Activated T-helper 1 cell treated with anti-CD3 and anti-CD28 coated beads, Interleukin-2, amount 50 U/mL, for 16 hours (primary cell): Measurements from ENCODE around the gene SRPK3.

Experiments used
- DNase-seq, 2 donors: peaks; one replicate each; pipeline ENCODE4 v3.0.0-alpha.2; 2020; ENCODE audit warnings: low read depth in 1 of 2, low spot score in 1 of 2

SRPK3 gene

DNA sequence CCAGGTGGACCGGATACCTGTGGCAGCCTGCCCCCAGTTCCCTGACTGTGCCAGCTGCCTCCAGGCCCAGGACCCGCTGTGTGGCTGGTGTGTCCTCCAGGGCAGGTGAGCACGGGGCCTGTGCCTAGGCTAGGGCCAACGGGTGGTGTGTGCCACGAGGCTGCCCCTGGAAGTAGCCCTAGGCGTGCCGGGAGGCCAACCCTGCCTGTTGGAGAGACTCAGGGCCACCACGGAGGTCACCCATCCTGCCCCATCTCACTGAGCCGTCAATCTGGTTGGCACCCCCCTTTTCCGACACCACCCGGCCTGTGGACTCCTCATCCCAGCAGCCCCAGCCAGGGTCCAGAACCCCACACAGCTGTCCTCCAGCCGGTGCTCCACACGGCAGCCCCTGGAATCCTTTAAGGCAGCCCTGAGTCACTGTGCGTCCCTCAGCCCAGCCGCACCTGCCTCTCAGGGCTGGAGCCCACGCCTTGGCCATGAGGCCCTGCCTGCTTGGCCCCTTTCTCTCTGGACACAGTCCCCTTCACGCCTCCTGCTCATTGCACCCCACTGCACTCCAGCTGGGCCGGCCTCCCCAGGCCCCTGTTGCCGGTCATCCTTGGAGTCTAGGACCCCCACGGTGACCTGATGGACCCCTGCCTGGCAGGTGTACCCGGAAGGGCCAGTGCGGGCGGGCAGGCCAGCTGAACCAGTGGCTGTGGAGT, 11.5 kb upstream of the SRPK3 start:
- no peak for DNase-seq

DNA sequence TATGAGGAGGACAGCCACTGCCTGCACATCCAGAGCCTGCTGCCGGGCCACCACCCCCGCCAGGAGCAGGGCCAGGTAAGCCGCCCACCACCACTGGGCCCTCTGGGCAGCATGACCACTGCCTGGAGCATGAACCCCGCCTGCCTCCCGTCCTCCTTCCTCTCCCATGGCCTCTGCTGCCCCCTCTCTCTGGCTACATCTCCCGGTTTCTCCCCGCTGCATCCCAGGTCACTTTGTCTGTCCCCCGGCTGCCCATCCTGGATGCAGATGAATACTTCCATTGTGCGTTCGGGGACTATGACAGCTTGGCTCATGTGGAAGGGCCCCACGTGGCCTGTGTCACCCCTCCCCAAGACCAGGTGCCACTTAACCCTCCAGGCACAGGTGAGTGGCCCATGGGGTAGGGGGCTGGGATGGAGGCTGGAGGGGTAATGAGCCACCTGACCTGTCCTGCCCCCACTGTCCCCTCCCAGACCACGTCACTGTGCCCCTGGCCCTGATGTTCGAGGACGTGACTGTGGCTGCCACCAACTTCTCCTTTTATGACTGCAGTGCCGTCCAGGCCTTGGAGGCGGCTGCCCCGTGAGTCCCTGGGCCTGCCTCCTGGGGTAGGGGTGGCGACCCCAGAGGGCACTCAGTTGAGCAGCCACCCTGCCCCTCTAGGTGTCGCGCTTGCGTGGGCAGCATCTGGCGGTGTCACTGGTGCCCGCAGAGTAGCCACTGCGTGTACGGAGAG, 10.8 kb upstream of the SRPK3 start:
- DNase-seq = no peak

DNA sequence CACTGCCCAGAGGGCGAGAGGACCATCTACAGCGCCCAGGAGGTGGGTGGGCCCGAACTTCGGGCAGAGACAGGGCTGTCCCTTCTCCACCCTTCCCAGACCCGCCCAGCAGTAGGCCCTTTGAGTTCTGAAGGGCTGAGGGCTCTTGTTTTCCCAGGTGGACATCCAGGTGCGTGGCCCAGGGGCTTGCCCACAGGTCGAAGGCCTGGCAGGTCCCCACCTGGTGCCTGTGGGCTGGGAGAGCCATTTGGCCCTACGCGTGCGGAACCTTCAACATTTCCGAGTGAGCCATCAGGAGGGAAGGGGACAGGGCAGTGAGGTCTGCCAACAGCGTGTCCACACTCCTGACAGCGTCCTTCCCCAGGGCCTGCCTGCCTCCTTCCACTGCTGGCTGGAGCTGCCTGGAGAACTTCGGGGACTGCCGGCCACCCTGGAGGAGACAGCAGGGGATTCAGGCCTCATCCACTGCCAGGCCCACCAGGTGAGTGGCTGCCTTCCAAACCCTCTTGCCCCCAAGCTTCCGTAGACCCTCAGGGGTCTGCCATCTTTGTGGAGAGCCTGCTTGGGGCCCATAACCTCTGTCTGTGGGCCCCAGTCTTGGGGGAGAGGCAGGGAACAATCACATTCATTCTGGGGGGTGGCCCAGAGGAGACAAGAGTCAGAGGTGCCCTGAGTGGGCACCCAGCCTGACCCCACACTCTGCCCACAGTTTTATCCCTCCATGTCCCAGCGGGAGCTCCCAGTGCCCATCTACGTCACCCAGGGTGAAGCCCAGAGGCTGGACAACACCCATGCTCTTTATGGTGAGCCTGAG, 10.0 kb upstream of the SRPK3 start:
- DNase-seq = no peak

DNA sequence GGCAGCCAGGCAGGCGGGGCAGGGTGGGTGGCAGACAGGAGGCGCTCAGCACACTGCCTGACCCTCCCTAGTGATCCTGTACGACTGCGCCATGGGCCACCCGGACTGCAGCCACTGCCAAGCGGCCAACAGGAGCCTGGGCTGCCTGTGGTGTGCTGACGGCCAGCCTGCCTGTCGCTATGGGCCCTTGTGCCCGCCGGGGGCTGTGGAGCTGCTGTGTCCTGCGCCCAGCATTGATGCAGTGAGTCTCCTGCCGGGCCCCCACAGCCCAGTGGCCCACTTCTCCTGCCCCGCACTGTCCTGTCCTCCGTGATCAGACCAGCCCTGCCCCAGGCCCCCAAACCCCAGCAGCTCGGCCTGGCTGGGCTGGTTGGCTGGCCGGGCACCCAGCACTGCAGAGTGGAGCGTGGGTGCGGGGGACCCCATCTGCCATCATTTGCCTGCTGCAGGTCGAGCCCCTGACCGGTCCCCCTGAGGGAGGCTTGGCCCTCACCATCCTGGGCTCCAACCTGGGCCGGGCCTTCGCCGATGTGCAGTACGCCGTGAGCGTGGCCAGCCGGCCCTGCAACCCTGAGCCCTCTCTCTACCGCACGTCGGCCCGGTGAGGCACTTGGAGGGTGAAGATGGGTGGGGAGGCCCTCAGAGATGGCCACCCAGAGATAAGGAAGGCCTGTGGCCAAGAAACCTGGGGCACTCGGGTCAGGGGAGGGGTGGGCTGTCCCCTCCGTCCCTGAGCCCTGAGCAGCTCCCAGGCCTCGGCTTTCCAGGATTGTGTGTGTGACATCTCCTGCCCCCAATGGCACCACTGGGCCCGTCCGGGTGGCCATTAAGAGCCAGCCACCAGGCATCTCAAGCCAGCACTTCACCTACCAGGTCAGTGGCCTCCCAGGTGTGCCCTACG, 9.2 kb upstream of the SRPK3 start:
- DNase-seq = no peak

DNA sequence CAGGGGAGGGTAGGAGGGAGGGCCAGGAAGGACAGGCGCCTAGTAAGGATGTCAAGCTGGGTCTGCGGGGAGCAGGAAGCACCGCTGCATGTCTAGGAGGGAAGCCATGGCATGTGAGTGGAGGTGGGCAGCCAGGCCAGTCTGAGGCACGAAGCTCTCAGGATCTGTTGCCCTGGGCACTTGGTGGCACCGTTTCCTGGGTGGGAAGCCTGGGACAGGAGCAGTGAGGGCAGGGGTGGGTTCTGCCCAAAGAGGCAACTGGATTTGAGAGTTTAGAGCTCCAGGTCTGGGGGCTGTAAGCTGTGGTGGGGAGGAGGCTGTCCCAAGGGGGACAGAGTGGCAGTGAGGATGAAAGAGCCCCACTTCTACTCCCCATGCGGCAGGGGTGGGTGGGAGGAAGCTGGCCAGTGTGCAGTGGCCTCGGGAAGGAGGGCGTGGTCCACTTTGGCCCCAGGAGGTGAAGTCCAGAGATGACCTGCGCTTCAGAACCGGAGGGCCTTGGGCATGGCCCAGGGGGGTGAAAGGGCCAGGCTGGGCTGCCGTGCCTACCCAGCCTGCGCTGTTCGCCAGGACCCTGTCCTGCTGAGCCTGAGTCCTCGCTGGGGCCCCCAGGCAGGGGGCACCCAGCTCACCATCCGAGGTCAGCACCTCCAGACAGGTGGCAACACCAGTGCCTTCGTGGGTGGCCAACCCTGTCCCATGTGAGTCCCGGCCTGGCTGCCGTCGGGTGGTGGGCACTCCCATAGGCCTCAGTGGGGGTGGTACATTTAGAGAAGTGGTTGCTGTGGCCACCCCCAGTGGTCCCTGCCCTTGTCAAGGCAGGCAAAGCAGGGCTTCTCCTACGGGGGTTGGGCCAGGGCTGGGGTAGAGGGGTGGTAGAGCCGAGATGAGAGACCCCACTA, 8.3 kb upstream of the SRPK3 start:
- DNase-seq = no peak

DNA sequence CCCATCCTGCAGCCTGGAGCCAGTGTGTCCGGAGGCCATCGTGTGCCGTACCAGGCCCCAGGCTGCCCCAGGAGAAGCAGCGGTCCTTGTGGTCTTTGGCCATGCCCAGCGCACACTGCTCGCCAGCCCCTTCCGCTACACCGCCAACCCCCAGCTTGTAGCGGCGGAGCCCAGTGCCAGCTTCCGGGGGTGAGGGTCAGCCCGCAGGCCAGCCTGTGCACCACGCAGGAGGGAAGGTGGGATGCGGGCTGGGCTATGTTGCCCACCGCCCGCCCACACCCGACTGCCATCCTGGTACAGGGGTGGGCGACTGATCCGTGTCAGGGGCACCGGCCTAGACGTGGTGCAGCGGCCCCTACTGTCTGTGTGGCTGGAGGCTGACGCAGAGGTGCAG, 7.6 kb upstream of the SRPK3 start:
- no peak for DNase-seq

DNA sequence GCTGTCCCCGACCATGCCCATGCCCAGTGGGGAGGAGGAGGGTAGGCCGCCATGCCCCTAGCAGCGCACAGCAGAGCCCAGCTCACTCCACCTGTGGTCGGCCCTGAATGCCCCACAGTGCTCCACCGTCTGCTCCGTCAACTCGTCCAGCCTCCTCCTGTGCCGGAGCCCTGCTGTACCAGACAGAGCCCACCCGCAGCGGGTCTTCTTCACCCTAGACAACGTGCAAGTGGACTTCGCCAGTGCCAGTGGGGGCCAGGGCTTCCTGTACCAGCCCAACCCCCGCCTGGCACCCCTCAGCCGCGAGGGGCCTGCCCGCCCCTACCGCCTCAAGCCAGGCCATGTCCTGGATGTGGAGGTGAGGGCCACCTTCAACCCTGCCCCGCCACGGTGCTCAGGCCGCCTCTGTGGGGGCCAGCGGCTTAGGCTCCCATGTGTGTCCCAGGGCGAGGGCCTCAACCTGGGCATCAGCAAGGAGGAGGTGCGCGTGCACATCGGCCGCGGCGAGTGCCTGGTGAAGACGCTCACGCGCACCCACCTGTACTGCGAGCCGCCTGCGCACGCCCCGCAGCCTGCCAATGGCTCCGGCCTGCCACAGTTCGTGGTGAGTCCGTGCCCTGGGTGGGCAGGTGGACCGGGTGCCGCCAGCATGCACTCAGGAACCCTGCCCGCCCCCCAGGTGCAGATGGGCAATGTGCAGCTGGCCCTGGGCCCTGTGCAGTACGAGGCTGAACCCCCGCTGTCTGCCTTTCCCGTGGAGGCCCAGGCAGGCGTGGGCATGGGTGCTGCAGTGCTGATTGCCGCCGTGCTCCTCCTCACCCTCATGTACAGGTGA, 6.9 kb upstream of the SRPK3 start:
- no peak for DNase-seq

DNA sequence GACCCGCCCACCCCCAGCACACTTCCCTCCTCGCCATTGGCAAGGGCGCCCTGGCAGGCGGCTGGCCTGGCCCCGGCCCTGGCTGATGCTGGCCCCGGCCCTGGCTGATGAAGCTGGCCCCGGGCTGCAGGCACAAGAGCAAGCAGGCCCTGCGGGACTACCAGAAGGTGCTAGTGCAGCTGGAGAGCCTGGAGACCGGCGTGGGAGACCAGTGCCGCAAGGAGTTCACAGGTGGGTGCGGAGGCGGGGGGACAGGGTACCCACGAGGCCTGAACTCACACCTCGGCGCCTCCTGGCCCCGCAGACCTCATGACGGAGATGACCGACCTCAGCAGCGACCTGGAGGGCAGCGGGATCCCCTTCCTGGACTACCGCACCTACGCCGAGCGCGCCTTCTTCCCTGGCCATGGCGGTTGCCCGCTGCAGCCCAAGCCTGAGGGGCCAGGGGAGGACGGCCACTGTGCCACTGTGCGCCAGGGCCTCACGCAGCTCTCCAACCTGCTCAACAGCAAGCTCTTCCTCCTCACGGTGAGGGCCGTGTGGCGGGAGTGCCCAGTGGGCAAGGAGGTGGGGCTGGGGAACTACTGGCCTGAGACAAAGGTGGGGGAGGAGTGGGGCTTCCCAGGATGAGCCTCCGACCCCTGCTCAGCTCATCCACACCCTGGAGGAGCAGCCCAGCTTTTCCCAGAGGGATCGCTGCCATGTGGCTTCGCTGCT, 6.1 kb upstream of the SRPK3 start:
- no peak for DNase-seq

DNA sequence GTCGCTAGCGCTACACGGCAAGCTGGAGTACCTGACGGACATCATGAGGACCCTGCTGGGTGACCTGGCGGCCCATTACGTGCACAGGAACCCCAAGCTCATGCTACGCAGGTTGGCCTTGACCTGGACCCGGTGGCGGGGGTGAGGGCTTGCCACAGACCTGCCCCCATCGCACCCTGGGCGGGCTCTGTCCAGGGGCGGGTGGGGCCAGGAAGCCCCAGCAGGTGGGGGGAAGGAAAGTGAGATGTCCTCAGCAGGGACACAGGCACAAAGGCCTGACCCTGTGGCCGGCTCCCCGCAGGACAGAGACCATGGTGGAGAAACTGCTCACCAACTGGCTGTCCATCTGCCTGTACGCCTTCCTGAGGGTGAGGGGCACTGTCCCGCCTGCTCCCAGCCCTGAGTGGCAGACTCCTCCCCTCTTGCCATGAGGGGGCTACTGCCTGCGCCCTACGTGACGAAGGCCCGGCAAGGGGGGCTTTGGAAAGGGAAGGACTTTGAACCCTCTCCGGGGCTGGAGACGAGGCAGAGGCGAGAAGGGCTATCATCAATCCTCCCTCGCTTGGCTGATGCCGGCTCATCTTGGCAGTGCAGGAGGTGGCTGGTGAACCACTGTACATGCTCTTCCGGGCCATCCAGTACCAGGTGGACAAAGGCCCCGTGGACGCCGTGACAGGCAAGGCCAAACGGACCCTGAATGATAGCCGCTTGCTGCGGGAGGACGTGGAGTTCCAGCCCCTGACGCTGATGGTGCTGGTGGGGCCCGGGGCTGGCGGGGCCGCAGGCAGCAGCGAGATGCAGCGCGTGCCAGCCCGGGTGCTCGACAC, 5.3 kb upstream of the SRPK3 start:
- no peak for DNase-seq

DNA sequence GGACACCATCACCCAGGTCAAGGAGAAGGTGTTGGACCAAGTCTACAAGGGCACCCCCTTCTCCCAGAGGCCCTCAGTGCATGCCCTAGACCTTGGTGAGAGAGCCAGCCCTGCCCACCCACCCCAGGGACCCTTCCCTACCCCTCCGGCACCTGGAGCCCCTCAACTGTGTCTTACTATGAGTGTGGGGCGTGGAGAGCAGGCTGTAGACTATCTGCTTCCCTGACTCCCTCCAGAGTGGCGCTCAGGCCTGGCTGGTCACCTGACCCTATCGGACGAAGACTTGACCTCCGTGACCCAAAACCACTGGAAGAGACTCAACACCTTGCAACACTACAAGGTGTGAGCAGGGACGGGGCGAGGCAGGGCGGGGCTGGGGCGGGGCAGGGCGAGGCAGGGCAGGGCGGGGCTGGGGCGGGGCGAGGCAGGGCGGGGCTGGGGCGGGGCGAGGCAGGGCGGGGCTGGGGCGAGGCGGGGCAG, 4.7 kb upstream of the SRPK3 start:
- no peak for DNase-seq

DNA sequence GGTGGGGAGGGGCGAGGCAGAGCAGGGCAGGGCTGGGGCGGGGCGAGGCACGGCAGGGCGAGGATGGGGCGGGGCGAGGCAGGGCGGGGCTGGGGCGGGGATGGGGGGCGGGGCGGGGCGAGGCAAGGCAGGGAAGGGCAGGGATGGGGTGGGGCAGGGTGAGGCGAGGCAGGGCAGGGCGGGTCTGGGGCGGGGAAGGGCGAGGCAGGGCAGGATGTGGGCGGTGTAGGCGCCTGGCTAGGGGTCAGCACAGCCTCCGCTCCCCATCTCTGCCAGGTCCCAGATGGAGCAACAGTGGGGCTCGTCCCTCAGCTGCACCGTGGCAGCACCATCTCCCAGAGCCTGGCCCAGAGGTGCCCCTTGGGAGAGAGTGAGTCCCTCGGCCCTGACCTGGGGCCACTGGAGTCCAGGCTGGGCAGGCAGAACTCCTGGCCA, 4.2 kb upstream of the SRPK3 start:
- DNase-seq = no peak

DNA sequence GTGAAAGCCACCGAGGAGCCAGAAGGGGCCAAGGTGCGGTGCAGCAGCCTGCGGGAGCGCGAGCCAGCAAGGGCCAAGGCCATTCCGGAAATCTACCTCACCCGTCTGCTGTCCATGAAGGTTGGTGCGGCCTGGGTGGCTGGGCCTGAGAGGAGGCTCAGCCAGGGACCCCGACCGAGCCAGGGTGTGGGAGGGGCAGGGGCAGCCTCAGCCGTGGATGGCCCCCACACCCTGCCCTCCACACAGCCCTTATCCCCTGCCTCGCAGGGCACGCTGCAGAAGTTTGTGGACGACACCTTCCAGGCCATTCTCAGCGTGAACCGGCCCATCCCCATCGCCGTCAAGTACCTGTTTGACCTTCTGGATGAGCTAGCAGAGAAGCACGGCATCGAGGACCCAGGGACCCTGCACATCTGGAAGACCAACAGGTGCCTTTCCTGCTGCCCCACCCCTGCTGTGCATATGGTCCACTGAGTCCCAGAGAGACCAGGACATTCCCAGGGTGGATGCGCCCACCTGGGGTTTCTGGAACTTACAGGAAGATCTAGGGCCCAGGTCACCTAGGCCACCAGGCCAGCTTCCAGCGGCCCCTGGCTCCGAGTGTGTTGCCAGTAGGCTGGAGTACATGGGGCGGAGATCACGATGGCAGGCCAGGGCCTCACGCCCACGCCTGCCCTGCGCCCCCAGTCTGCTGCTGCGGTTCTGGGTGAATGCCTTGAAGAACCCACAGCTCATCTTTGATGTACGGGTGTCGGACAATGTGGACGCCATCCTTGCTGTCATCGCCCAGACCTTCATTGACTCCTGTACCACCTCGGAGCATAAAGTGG, 3.4 kb upstream of the SRPK3 start:
- no peak for DNase-seq

DNA sequence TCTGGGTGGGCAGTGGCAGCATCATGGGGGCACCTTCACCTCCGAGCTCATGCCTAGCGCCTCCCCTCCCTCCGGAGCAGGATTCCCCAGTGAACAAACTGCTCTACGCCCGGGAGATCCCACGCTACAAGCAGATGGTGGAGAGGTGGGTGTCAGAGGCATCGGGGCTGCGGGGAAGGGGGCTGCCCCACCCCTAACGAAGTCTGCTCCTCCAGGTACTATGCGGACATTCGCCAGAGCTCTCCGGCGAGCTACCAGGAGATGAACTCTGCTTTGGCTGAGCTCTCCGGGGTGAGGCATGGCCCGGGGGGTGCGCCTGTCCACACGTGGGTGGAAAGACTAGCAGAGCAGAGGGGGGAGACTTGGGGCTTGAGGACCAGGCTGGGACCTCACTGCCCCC, 2.7 kb upstream of the SRPK3 start:
- DNase-seq = no peak

DNA sequence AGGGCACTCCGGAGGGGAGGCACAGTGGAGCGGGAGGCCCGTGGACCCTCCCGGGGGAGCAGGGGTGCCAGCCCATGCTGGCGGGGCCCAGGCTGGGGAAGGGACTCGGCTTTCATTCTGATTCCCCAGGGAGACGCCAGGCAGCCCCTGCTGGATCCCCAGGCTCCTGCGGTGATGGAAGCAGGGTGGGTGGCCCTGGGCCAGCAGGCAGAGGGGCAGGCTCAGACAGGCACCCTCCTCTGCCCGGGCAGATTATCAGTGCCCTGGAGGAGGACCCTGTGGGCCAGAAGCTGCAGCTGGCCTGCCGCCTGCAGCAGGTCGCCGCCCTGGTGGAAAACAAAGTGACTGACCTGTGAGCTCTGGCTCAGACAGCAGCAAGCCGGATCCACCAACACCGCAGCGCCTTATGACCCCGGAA, 2.1 kb upstream of the SRPK3 start:
- no peak for DNase-seq

DNA sequence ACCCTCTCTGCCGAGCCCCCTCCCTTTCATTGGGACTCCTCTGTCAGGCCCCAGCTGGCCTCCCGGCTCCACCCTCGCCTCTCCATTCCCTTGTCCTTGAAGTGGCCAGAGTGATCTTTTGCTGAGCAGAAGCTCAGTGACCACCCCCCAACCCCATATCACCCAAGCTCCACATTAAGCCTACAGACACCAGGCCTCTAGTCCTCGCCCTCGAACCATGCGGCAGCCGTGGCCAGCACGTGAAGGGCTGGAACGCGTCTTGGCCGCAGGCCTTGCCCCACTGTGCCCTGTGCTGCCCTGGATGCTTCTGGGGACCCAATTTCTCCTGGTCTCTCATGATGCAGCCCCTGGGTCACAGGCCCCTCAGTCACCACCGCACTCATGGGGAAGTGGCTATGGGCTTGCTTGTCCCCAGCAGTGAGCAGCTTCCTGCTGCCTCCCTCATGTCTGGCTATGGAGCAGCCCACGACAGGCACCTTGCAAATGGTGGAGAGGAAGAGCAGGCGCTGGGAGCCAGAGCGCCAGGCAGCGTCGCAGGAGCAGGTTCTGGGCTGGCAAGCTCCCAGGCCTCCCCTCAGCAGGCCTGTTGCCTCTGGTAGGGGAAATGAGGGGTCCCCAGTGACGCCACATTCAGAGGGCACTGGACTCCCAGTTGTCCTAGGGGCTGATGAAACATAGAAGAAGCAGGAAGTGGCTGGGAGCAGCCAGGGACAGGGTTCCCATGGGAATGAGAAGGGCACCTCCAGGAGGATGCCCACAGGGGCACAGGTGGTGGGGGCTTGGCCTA, 757 bp upstream of the SRPK3 start:
- DNase-seq = no peak
